ENCODE measurements around the gene SCN10A.

SCN10A gene

GRCh38 chr3:38746641-38747040 is 69.4 kb downstream of the SCN10A start:
- no peak for DNase-seq
- no peak overlapping the region for H3K27ac ChIP-seq
- no peak for TF ChIP-seq CTCF (IDR thresholded peaks at IDR 0.05; ENCODE audit: low read depth, low read length)
- no peak overlapping the region for H3K4me3 ChIP-seq (ENCODE audit: low read depth, low read length)
- peaks cover 46% of the 10 kb centered on the region for H3K27me3 ChIP-seq (ENCODE audit: insufficient read depth, low read depth, severe bottlenecking)
- H3K36me3 ChIP-seq: no peaks in the 10 kb centered on the region
- no peaks in the 10 kb centered on the region for H3K9me3 ChIP-seq (ENCODE audit: severe bottlenecking)

GRCh38 chr3:38743043-38743442 is 73.0 kb downstream of the SCN10A start:
- Histone ChIP-seq H3K4me3 (ENCODE audit: low read depth, low read length) (no peak overlapping the region), H3K27ac (no peak overlapping the region), H3K9me3 (ENCODE audit: severe bottlenecking) (no peaks in the 10 kb centered on the region), H3K27me3 (ENCODE audit: insufficient read depth, low read depth, severe bottlenecking) (peaks cover 45% of the 10 kb centered on the region), H3K36me3 (no peaks in the 10 kb centered on the region)
- TF ChIP-seq CTCF (IDR thresholded peaks at IDR 0.05; ENCODE audit: low read depth, low read length): no peak
- no peak for DNase-seq

GRCh38 chr3:38742550-38742949 is 73.5 kb downstream of the SCN10A start:
- no peak for DNase-seq
- no peak for TF ChIP-seq CTCF (IDR thresholded peaks at IDR 0.05; ENCODE audit: low read depth, low read length)
- Histone ChIP-seq H3K4me3 (ENCODE audit: low read depth, low read length) (no peak overlapping the region), H3K27ac (no peak overlapping the region), H3K27me3 (ENCODE audit: insufficient read depth, low read depth, severe bottlenecking) (peaks cover 42% of the 10 kb centered on the region), H3K36me3 (no peaks in the 10 kb centered on the region), H3K9me3 (ENCODE audit: severe bottlenecking) (no peaks in the 10 kb centered on the region)

GRCh38 chr3:38740537-38740936 is 75.5 kb downstream of the SCN10A start:
- TF ChIP-seq CTCF (IDR thresholded peaks at IDR 0.05; ENCODE audit: low read depth, low read length): no peak
- Histone ChIP-seq H3K9me3 (ENCODE audit: severe bottlenecking) (no peaks in the 10 kb centered on the region), H3K27ac (no peak overlapping the region), H3K4me3 (ENCODE audit: low read depth, low read length) (no peak overlapping the region), H3K27me3 (ENCODE audit: insufficient read depth, low read depth, severe bottlenecking) (peaks cover 40% of the 10 kb centered on the region), H3K36me3 (no peaks in the 10 kb centered on the region)
- DNase-seq: no peak

- DNase-seq: no peak
- no peak overlapping the region for H3K27ac ChIP-seq
- no peak overlapping the region for H3K4me3 ChIP-seq (ENCODE audit: low read depth, low read length)
- H3K36me3 ChIP-seq: no peaks in the 10 kb centered on the region
- H3K9me3 ChIP-seq (ENCODE audit: severe bottlenecking): no peaks in the 10 kb centered on the region
- H3K27me3 ChIP-seq (ENCODE audit: insufficient read depth, low read depth, severe bottlenecking): peaks cover 42% of the 10 kb centered on the region
- no peak for TF ChIP-seq CTCF (IDR thresholded peaks at IDR 0.05; ENCODE audit: low read depth, low read length)
Measured at GRCh38 chr3:38739931-38740330, 76.1 kb downstream of the SCN10A start.

GRCh38 chr3:38739396-38739689 is 76.7 kb downstream of the SCN10A start:
- Histone ChIP-seq H3K9me3 (ENCODE audit: severe bottlenecking) (no peaks in the 10 kb centered on the region), H3K27ac (no peak overlapping the region), H3K4me3 (ENCODE audit: low read depth, low read length) (no peak overlapping the region), H3K36me3 (no peaks in the 10 kb centered on the region), H3K27me3 (ENCODE audit: insufficient read depth, low read depth, severe bottlenecking) (peaks cover 37% of the 10 kb centered on the region)
- no peak for TF ChIP-seq CTCF (IDR thresholded peaks at IDR 0.05; ENCODE audit: low read depth, low read length)
- DNase-seq: no peak
